Liver (tissue), 3 donors: ENCODE data around the gene RAD51B.

ENCODE experiments used
- ATF3 ChIP-seq: IDR thresholded peaks from 2 replicates; pipeline ENCODE4 v1.6.1; 2016; ENCODE audit warnings: antibody characterized with exemption
- CTCF ChIP-seq: fragments of 150-350 bp; IDR thresholded peaks from 2 replicates; pipeline ENCODE4 v1.5.1; 2017; ENCODE audit warnings: improper control_type of control experiment, low read depth, low read length; ENCODE audit not compliant: missing input control
- GABPA ChIP-seq, 2 donors: IDR thresholded peaks in 1 of 2; conservative IDR thresholded peaks in 1 of 2; 2 replicates each; pipeline ENCODE4 v1.6.1; 2016; ENCODE audit warnings: antibody characterized with exemption in 2 of 2, mild to moderate bottlenecking in 1 of 2, moderate library complexity in 1 of 2
- HNF4G ChIP-seq: IDR thresholded peaks from 2 replicates; pipeline ENCODE4 v1.6.1; 2016; ENCODE audit warnings: antibody characterized with exemption
- JUND ChIP-seq, 2 donors: IDR thresholded peaks; 2 replicates each; pipeline ENCODE4 v1.6.1; 2016; ENCODE audit warnings: antibody characterized with exemption in 2 of 2
- MAX ChIP-seq: IDR thresholded peaks from 2 replicates; pipeline ENCODE4 v1.6.1; 2016; ENCODE audit warnings: antibody characterized with exemption
- REST ChIP-seq: IDR thresholded peaks from 2 replicates; pipeline ENCODE4 v1.6.1; 2016; ENCODE audit warnings: antibody characterized with exemption, mild to moderate bottlenecking
- SP1 ChIP-seq: IDR thresholded peaks from 2 replicates; pipeline ENCODE4 v1.6.1; 2018; ENCODE audit warnings: antibody characterized with exemption, mild to moderate bottlenecking
- TAF1 ChIP-seq: conservative IDR thresholded peaks from 2 replicates; pipeline ENCODE4 v1.6.1; 2016; ENCODE audit warnings: antibody characterized with exemption, mild to moderate bottlenecking
- YY1 ChIP-seq: IDR thresholded peaks from 2 replicates; pipeline ENCODE4 v1.6.1; 2016; ENCODE audit warnings: antibody characterized with exemption, mild to moderate bottlenecking
- donor health status: healthy.
- donor health status: healthy.

- TF ChIP-seq CTCF: no peak
- TF ChIP-seq MAX: peak; percentile 51
- TF ChIP-seq YY1: peak; percentile 57
- peak; percentile 72 for TF ChIP-seq ATF3
- TF ChIP-seq REST: no peak
- no peak for TF ChIP-seq GABPA (IDR thresholded peaks at IDR 0.05 in 1 of 2, conservative IDR thresholded peaks at IDR 0.05 in 1 of 2)
- TF ChIP-seq SP1: peak; percentile 34
- no peak for TF ChIP-seq JUND (IDR thresholded peaks at IDR 0.05)
- no peak for TF ChIP-seq HNF4G
- TF ChIP-seq TAF1: no peak
These were observed 644.3 kb downstream of the RAD51B start for GRCh38 chr14:68463705-68464374.
